GM23338 (cell line): ENCODE results near the gene TRIB2. TPM values are rescaled to one million over a fixed set of nuclear protein-coding genes. Genes with fewer than 3 reads are reported as not detected.

Experiments
- ATAC-seq: fragments of 200-7000 bp; cut with Tn5 transposase; 3 replicates; pipeline ENCODE4 v1.9.1; 2020
- DNase-seq: peaks from one replicate; pipeline ENCODE4 v3.0.0-alpha.2; 2015; ENCODE audit warnings: low spot score
- H2AFZ ChIP-seq: fragments of 200-600 bp; sonication (generic); 2 replicates; pipeline ENCODE4 v1.8.0; 2016; ENCODE audit warnings: antibody characterized with exemption, mild to moderate bottlenecking, moderate library complexity
- H3F3A ChIP-seq: fragments of 200-600 bp; sonication (generic); replicated peaks from 2 replicates; pipeline ENCODE4 v1.8.0; 2017; ENCODE audit warnings: antibody characterized with exemption, mixed run types, low read depth
- H3K27ac ChIP-seq: fragments of 200-600 bp; sonication (generic); 2 replicates; pipeline ENCODE4 v1.6.1; 2016; ENCODE audit warnings: low read depth
- H3K27me3 ChIP-seq: fragments of 200-600 bp; sonication (generic); 2 replicates; pipeline ENCODE4 v1.8.0; 2016; ENCODE audit warnings: mild to moderate bottlenecking, mixed run types, moderate library complexity; ENCODE audit not compliant: insufficient read depth
- H3K36me3 ChIP-seq: fragments of 200-600 bp; sonication (generic); 2 replicates; pipeline ENCODE4 v1.8.0; 2016; ENCODE audit warnings: mild to moderate bottlenecking; ENCODE audit not compliant: insufficient read depth
- H3K4me1 ChIP-seq: fragments of 200-600 bp; sonication (generic); 2 replicates; pipeline ENCODE4 v1.8.0; 2016; ENCODE audit warnings: mild to moderate bottlenecking, moderate library complexity; ENCODE audit not compliant: insufficient read depth
- H3K4me2 ChIP-seq: fragments of 200-600 bp; sonication (generic); 2 replicates; pipeline ENCODE4 v1.7.1; 2017; ENCODE audit warnings: mixed run types
- H3K4me3 ChIP-seq: fragments of 200-600 bp; sonication (generic); 2 replicates; pipeline ENCODE4 v1.6.1; 2016; ENCODE audit warnings: mixed run types
- H3K79me2 ChIP-seq: fragments of 200-600 bp; sonication (generic); replicated peaks from 2 replicates; pipeline ENCODE4 v1.8.0; 2017; ENCODE audit warnings: mild to moderate bottlenecking; ENCODE audit not compliant: insufficient read depth
- H3K9me2 ChIP-seq: fragments of 200-600 bp; sonication (generic); 2 replicates; pipeline ENCODE4 v1.8.0; 2017; ENCODE audit not compliant: insufficient read depth
- H4K20me1 ChIP-seq: fragments of 200-600 bp; sonication (generic); replicated peaks from 2 replicates; pipeline ENCODE4 v1.8.0; 2017; ENCODE audit warnings: mild to moderate bottlenecking; ENCODE audit not compliant: insufficient read depth
- H3K27ac Mint-ChIP-seq: 2 replicates; pipeline ENCODE4 v1.8.0; 2020; ENCODE audit warnings: inconsistent platforms, mild to moderate bottlenecking, moderate library complexity, mixed read lengths
- H3K27me3 Mint-ChIP-seq: 3 replicates; pipeline ENCODE4 v1.8.0; 2022; ENCODE audit warnings: low read depth, mild to moderate bottlenecking, moderate library complexity, mixed read lengths, inconsistent platforms; ENCODE audit not compliant: insufficient read depth, poor library complexity
- H3K36me3 Mint-ChIP-seq: 3 replicates; pipeline ENCODE4 v1.8.0; 2021; ENCODE audit warnings: low read depth, mild to moderate bottlenecking, inconsistent platforms, moderate library complexity, mixed read lengths
- H3K4me1 Mint-ChIP-seq: 3 replicates; pipeline ENCODE4 v1.8.0; 2020; ENCODE audit warnings: mild to moderate bottlenecking, inconsistent platforms, mixed read lengths
- H3K4me3 Mint-ChIP-seq: 3 replicates; pipeline ENCODE4 v1.8.0; 2021; ENCODE audit warnings: moderate library complexity, mild to moderate bottlenecking, inconsistent platforms, mixed read lengths
- H3K9me3 Mint-ChIP-seq: 3 replicates; pipeline ENCODE4 v1.8.0; 2020; ENCODE audit warnings: moderate library complexity, mild to moderate bottlenecking, inconsistent platforms, mixed read lengths
- ZNF331 ChIP-seq: fragments of 250-450 bp; sonication (Bioruptor Pico); IDR thresholded peaks from 2 replicates; pipeline ENCODE4 v1.5.0; 2020; ENCODE audit warnings: low read depth, mild to moderate bottlenecking, moderate library complexity
- ZNF462 ChIP-seq: fragments of 250-450 bp; sonication (Bioruptor Pico); IDR thresholded peaks from 2 replicates; pipeline ENCODE4 v1.5.0; 2020; ENCODE audit warnings: mild to moderate bottlenecking, moderate library complexity
- polyA plus RNA-seq: library from polyadenylated mRNA; unstranded; fragments of >200 nt; fragmentation: Nextera tagmentation; extraction: Ambion mirVana; gene quantifications from 2 replicates; pipeline ENCODE4 v1.2.1, GENCODE V29; 2016
- total RNA-seq: library from RNA; depleted of rRNA; stranded (reverse); fragments of >200 nt; shearing (Covaris generic); gene quantifications from 2 replicates; pipeline ENCODE4 v1.2.3, GENCODE V29; 2014

Gene TRIB2
- total and polyA plus RNA-seq, 2 experiments from 2014 or later = 40.3 to 109 TPM

- TF ChIP-seq ZNF462 (CRISPR knock-in tag) (no peak), ZNF331 (CRISPR knock-in tag) (no peak)
Observed at GRCh38 chr2:12764849-12765605, 48.3 kb downstream of the TRIB2 start (continued).

- H3K27me3 Mint-ChIP-seq = peaks cover 6% of the 10 kb centered on the region
- Histone ChIP-seq H3K27ac (no peak overlapping the region), H4K20me1 (no peaks in the 10 kb centered on the region), H3K4me1 (peaks cover 32% of the 10 kb centered on the region), H3F3A (no peaks in the 10 kb centered on the region), H3K27me3 (peaks cover 17% of the 10 kb centered on the region), H3K4me2 (no peak overlapping the region), H3K36me3 (no peaks in the 10 kb centered on the region), H3K9me2 (0 out of 2 replicates have a peak, but pooled peaks cover 5% of the 10 kb centered on the region), H2AFZ (no peak overlapping the region), H3K79me2 (no peaks in the 10 kb centered on the region), H3K4me3 (no peak overlapping the region)
- no peaks in the 10 kb centered on the region; the same call in 2 of the 3 replicates for H3K36me3 Mint-ChIP-seq
- H3K4me3 Mint-ChIP-seq = no peak overlapping the region
- no peak for DNase-seq
- H3K9me3 Mint-ChIP-seq = no peaks in the 10 kb centered on the region
- ATAC-seq = no peak
- no peak for TF ChIP-seq ZNF462 (CRISPR knock-in tag)
- peaks cover 38% of the 10 kb centered on the region for H3K4me1 Mint-ChIP-seq
- H3K27ac Mint-ChIP-seq = no peak overlapping the region
Observed at GRCh38 chr2:12766421-12766879, 49.7 kb downstream of the TRIB2 start.
